IPS-NIHi11 (cell line): Measurements from ENCODE around the gene KLF16.

ENCODE experiments used
- DNase-seq: peaks from one replicate; pipeline ENCODE4 v3.0.0; 2012; ENCODE audit warnings: mixed read lengths, low spot score

The KLF16 gene

DNA sequence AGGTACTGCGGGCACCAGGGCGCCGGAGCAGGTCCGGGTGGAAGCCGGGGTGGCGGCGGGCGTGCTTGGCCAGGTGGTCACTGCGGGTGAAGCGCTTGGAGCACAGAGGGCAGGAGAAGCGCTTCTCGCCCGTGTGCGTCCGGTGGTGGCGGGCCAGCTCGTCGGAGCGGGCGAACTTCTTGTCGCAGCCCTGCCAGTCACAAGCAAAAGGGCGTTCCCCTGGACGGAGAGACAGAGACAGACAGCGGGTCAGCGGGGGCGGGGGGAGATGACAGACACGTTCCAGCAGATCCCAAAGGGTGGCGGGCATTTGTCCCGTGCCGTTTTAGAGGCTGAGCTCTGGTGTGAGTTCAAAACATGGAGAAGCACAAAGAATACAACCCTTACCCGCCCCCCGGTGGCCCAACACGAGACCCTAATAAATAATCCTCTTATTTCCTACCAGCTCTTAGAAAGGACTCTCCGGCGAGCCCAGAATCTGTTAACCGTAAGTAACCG is 8.8 kb downstream of the KLF16 start:
- no peak for DNase-seq

DNA sequence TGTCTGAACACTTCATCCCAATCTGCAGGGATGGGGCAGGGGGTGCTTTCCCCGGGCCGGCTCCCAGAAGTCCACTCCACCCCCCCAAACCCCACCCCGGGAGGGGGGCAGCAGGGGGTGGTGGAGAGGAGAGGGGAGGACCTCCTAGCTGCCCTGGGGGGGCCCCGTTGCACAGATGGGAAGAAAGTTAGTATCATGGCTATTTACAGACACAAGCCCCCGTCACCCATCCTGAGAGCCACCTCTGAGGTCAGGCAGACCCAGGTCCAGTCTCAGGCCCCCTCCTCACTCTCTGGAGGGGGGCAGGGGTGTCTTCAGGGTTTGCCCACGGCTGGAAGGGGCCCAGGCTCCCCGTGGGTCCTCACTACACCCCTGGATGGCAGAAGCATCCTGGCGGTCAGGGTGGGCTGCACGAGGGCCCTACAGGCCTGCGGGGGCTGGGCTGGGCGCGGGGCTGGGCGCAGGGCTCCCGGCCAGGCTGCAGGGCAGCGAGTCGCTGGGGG is 9.3 kb downstream of the KLF16 start:
- DNase-seq = no peak

DNA sequence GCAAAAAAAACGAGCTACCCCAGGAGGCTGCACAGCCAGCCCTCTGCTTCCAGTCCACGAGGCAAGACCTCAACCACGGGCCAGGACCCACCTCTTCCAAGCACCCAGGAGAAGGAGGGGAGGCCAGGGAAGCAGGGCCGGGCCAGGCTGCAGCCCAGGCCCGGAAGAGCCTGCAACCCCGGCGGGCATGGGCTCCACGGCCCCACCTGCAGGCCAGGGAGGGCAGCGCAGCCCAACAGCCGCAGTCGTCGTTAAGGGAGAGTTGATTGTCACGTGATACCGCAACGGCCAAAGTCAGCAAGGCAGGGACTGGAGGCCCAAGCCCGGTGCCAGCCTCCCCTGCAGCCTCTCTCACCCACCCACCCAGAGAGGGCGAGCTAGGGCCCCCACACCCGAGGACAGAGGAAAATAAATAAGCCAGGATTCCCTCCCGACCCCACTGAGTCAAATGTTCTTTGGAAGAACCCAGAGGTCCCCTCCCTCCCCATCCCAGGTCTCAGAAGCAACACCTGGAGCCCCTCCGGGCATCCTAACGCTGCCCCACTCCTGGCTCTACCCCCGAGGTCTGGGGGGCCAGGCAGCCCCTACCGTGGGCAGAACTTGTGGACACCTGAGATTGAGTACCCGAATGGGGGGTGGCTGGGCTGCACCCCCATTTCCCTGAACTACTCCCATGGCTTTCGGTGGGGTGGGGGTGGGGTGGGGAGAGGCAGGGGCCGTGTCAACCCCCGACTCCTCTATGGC is 9.9 kb downstream of the KLF16 start:
- DNase-seq = peak; percentile 84

DNA sequence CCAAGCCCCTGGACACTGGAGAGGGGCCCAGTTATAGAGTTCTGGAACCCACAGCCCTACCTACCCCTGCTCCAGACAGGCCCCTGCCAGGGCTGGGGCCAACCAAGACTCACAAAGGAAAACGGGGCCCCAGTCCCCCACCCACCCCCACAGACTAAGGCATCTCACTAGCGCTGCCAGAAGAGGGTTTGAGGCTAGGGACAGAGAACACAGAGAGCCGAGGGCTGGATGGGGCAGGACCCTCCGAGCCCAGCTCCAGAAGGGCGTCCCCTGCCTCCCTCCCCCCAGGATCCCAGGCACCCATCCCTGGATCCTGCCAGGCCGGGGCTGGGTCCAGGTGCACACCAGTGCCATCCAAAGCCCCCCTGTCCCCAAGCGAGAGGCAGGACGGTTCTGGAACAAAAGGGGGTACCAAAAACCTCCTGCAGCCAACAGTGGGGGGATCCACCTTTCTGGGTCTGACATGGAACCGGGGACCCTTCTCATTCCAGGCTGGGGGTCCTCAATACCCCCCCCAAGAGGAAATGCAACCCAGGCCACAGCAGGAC is 10.7 kb downstream of the KLF16 start:
- DNase-seq = no peak

DNA sequence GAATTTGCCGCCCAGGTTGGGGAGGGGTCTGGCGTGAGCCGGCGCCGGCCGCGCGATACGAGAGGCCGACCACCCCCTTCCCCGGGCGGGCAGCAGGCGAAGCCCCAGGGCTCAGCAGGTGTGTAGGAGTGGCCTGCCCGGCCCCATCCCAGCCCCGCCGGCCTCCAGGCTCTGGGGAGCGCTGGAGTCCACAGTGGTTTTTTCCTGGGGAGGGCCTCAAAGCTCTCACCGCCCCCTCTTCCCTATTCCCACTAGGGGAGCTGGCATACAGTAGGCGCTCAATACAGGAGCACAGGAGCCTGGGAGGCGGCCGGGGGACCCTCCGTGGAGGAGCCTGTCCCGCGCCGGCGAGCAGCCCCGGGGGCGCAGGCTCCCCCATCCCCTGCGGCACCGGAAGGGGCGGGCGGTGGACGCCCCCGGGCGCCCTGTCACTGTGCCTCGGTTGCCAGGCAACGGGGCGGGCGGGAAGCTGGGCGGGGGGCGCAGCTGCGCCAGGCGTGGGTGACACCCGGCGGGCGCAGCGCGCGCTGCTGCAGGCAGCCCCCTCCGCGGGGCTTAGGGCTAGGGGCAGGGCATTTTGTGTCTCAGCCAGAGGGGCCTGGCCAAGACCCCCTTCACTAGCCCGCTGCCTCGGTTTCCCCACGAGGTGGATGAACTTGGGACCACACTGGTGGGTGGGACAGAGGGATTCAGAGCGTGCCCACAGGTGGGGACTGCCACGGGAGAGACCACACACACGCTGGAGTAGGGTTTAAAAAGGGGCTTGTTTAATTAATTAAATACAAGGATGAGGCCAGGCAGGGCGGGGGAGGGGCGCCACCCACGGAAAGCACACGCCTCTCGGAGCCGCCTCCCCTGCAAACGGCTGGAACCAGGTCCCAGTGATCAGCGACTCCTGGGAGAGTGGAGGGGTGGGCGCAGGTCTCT is 11.5 kb downstream of the KLF16 start:
- no peak for DNase-seq

DNA sequence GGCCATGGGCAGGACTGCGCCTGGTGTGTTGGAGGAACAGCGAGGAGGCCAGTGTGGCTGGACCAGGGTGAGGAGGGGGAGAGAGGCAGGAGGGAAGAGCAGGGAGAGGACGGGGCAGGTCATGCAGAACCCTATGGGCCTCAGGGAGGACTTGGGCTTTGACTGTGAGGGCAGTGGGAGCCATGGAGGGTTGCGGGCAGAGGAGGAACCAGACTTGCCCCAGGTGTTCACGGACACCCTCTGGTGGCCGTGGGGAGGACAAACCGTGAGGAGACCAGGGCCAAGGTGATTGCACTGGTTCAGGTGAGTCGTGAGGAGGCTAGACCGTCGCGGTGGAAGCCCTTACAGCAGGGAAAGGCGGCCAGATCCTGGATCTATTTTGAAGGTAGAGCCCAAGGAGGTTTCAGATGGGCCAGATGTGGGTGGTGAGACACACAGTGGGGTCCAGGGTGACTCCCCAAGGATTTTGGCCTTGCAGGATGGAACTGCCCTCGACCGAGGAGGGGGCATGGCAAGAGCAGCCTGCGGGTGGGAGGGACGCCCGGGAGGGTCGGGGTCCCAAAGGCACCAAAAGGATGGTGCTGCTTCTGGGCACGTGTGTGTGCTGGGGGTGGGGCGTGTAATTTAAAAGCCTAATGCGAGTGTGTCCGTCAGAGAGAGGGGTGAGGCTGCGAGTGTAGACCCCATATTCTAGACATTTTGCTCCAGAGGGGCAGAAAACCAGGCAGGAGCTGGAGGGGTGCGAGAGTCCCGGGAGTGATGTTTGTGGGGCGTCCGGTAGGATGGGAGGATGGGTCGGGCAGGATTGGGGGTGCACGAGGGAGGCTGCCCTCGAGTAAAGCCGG is 12.3 kb downstream of the KLF16 start:
- no peak for DNase-seq

DNA sequence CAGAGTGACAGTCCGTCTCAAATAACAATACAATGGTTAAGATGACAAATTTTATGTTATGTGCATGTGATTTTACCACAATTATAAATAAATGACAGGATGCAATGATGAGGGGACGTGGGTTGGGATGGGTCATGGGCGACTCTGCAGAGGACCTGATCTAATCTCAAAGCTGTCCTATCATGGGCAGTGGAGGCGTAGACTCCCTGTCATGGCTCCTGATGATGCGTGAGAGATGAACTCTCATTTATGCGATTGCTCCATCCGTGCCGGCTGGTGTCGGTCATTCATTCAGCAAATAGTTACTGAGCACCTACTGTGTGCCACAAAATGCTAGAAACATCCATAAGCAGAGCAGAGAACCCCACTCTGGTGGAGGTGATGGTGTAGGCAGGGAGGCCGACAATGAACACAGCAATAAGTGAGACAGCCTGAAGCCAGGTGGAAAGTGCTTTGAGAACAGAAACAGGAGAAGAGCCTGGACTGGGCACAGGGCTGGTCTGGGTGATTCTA is 13.4 kb downstream of the KLF16 start:
- DNase-seq = no peak

DNA sequence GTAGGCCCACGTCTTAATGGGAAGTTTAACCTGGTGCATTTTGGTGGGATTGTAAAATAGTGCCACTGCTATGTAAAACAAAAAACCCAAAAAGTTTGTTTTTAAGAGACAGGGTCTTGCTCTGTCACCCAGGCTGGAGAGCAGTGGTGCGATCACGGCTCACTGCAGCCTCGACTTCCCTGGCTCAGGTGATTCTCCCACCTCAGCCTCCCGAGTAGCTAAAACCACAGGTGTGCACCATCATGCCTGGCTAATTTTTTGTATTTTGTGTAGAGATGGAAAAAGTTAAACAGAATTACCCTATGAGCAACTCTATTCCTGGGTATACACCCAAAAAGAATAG is 14.3 kb downstream of the KLF16 start:
- no peak for DNase-seq

DNA sequence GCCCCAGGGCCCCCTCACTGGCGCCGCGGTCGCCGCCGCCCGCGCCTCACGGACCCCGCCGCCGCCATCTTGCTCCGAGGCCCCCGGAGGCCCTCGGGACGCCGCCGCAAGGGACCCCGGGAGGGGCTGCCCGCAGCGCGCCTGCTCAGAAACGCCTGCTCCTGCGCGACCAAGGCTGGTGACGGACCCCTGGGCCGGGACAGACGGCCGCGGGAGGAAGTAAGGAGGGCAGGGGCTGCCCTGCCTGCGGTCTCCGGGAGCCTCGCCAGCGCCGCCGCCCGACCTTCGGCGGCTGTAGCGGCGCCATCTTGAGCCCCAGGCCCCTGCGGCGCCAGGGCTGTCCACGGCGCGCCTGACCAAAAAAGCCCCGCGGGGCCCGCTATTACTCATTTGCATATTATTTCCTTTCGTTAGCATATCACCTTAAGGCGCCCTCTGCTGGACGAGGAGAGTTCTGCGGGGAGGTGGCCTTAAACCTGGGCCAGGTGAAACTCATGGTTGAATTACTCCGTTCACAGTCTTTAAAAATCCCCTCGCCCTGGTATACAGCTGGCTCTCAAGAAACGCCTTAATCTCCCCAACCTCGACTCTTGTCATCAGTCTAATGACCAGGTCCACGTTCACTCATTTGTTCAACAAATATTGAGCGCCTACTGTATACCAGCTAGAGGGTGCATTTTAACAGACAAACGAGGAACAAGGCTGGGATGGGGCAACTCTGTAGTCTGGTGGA is 14.8 kb downstream of the KLF16 start, which contains the start of gene REXO1:
Gene REXO1 (minus strand): TSS at position 85 of the 733 bp plus-strand sequence. CDS start 125 bp downstream, outside the sequence.
- DNase-seq = peak; percentile 93

DNA sequence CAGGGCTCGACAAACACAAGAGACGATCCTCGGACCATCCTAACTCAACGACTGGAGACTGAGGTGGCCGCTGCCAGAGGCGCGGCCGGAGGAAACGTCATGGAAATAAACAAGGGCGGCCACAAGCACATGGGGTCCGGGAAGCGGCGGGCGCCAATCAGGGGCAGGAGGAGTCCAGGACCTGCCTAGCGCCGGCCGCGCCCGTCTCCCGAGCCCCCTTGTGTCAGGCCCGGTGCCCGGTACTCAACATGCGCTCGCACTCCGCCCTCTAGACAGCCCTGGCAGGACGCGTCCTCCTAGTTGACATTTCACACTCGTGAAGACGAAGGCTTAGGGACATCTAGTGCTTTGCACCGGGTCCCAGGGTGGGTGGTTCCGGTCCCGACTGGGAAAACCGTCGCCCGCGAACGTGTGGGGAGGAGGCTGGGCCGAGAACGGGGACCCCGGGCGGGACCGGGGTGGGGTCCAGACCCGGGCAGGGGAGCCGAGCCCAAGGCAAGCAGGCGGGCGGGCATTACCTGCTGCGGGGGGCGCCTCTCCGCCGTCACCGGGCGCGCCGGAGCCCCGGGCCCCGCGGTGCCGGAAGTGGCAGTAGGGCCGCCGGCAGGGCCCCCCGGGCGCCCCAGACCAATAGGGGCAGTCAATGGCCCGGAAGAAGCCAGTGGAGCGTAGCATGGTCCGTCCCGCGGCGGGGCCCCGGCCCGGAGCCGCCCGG is 15.5 kb downstream of the KLF16 start:
- peak; percentile 58 for DNase-seq

DNA sequence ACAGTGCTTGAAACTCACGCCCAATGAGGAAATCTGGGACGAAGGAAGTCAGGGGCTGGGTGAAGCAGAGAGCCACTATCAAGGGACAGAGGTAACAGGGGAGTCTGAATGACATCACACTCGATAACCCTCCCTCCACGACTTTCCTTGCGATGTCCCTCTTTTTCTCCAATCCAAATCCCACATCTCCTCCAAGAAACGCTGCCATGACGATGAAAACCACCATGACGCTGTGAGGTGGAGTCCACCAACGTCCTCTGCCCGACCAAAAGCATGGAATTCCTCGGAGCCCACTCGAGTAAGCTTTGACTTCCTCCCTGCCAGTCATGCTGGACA is 16.1 kb downstream of the KLF16 start:
- no peak for DNase-seq

DNA sequence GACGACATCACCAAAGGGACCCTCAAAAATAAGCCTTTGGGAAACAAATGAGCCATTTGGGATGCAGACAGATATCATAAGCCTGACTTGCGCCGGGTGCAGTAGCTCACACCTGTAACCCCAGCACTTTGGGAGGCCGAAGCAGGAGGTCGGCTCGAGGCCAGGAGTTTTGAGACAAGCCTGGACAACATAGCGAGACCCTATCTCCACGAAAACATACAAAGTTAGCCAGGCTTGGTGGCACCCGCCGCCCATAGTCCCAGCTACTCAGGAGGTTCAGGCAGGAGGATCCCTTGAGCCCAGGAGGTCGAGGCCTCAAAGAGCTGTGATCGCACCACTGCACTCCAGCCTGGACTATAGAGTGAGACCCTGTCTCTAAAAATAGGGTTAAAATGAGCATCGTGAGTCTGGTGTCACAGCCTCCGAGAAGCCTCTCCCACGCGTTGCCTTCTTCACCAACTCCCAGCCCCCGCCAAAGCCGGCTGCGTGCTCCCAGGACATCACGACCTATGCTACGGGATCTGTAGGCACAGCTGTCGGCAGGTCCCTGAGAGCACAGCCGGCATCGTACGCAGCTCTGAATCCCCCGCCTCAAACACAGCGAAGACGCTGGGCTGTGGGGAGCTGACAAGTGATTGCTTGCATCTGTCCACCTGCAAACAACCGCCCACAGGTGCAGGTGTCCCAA is 16.7 kb downstream of the KLF16 start:
- no peak for DNase-seq

DNA sequence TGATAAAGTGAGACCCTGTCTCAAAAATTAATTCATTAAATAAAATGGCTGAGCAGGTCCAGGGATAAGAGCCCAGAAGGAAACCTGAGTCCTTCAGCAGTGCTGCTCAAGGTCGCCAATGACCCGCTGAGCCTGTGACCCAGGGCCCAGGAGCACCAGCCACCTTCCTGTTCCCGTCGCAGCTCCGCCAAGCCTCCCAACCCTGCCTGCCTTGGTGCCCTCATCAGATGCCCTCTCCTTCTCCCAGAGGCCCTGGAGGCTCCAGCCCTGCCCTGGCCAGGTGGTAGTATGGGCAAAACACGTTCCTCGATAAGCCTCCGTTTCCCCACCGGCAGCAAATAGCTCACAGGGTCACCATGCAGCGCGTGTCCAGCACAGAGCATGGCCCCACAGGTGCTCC is 17.7 kb downstream of the KLF16 start:
- no peak for DNase-seq

DNA sequence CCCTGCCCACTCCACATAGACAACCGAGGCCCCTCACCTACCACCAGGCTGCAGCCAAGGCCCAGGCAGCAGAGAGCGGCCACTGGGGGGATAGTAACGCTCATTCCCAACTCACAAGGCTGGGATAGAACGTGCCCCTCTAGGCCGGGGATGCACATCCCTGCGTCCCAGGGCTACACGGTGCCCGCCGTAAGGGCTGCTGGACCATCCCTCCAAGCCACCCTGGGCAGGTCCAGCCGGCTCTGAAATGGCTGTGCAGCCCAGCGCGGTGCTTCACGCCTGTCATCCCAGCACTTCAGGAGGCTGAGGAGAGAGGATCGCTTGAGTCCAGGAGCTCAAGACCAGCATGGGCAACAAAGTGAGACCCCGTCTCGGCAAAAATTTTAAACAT is 18.3 kb downstream of the KLF16 start:
- DNase-seq = no peak

DNA sequence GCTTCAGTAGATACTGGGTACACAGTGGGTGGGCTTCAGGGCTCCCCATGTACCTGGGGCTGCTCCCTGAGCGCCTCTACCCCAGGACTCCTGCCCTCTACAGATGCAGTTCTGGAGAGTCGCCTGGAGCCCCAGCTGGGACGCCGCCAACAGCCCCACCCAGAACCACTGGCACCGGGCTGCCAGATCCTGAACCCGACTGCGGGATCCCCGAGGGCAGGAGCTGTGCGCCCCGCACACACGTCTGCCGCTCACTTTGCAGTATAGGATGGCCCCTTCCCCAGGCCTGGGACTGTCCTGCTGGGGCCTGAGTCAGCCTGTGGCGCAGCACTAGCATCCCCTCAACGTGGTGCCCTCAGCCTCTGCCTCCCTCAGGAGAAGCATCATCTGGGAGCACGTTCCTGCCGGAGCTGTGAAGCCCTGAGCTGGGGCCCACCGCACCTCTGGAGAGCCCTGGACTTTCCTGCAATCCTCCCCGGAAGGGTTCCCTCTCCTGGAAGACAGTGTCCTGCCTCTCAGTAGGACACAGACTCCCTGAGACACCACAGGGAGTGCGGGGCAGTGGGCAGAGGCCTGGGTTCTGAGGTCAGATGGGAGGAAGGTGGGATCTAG is 18.8 kb downstream of the KLF16 start:
- DNase-seq = no peak

DNA sequence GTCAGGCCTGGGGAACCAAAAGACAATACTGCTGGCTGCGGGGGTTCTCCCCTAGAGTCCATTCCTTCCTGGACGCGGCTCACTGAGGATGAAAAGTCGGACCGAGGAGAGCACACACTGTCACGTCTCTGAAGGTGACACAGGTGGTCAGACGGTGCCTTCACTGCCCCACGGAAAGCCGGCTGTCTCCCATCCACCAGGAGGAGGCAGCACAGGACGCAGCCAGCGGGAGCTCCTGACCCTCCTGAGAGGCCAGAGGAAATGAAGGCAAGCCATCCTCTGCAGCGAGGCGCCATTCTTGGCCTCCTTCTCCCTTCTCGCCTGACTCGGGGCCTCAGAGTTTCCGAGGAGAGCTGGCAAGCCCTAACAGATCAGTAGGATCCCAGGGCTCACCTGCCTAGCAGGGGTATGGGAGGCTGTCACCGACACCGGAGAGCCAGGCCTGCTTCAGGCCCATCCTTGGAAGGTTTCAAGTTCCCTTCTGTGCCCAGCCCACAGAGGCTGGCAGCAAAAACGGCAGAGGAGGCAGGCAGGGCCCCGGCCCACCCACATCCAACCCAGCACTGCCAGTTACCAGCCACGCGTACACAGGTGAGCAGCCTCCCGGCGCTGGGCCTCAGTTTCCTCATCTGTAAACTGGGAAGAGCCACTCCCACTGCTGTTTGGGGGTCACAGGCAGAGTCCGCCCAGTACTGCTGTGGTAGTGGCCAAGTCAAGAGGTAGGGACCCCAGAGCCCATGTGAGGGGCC is 19.6 kb downstream of the KLF16 start:
- DNase-seq = no peak

DNA sequence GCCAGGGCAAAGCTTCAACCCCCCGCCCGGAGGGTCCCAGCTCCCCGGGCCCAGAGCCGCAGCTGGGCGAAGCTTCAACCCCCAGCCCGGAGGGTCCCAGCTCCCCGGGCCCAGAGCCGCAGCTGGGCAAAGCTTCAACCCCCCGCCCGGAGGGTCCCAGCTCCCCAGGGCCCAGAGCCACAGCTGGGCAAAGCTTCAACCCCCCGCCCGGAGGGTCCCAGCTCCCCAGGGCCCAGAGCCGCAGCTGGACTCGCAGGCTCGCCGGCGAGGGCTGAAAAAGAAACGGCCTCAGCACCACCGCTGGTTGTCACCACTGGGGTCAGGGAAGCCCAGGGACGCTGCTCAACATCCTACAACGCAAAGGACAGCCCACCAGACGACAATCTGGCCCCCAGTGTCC is 20.3 kb downstream of the KLF16 start:
- no peak for DNase-seq

DNA sequence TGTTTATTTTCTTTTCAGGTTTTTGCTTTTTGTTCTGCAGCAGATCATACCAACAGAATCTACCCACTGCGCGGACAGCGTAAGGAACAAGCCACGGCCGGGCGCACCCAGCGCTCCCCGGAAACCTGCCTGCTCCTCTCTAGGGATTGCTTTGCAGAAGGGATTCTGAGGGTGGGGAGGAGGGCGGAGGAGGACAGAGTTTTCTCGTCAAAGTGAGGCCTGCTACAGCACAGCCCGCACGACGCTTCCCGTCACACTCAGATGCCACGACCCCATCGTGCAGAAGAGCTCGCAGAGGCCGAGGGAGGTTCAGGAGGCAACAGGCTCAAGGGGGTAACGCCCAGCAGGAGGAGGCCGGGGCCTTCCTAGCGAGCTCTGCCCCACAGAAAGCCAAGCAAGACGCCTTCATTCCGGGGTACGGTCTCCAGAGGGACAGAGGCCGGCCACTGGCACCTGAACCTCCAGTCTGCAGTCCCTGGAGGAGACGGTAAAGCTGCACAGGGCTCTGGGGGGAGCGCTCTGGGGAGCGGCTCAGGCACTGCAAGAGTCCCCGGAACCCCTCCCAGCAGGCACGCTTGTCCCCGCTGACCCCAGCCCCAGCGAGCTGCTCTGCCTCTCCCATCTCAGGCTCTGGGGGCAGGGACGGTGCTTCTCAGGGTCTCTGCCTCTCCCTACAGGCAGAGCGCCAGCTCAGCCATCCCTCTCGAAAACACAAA is 22.0 kb downstream of the KLF16 start:
- no peak for DNase-seq
